PC-3 (cell line): ENCODE results near the gene HBS1L. TPM values are rescaled to one million over a fixed set of nuclear protein-coding genes. Genes with fewer than 3 reads are reported as not detected.
A peak's percentile ranks its signal among the peaks of the same experiment; 100 is the strongest.

Experiments used
- ATAC-seq: fragments of 200-7000 bp; cut with Tn5 transposase; 2 replicates; pipeline ENCODE4 v1.9.1; 2020; ENCODE audit warnings: mild to moderate bottlenecking, moderate library complexity
- BruUV-seq: library from RNA; stranded (reverse); fragments of 400-500 nt; replicated peaks from 2 replicates; lab custom pipeline; 2021; lab: Mats Ljungman, UMichigan
- CTCF ChIA-PET: fragments of 300-600 bp; sonication (Branson Sonifier 250); formaldehyde crosslinking; loops from one replicate; lab custom pipeline; 2022; ENCODE audit warnings: antibody characterized with exemption; lab: Charles Lee
- POLR2A ChIA-PET: fragments of 300-600 bp; sonication (Branson Sonifier 250); formaldehyde crosslinking; loops from one replicate; lab custom pipeline; 2022; ENCODE audit warnings: antibody characterized with exemption; ENCODE audit not compliant: unreplicated experiment; lab: Charles Lee
- DNase-seq: peaks from one replicate; pipeline ENCODE4 v3.0.0-alpha.2; 2015
- H2AFZ ChIP-seq: fragments of 300-600 bp; sonication (generic); 2 replicates; pipeline ENCODE4 v1.6.0; 2016; ENCODE audit warnings: antibody characterized with exemption, low read length
- H3F3A ChIP-seq: fragments of 300-600 bp; sonication (generic); one replicate; pipeline ENCODE4 v1.6.0; 2017; ENCODE audit warnings: antibody characterized with exemption, low read length, control low read depth, mild to moderate bottlenecking; ENCODE audit not compliant: unreplicated experiment
- H3K27ac ChIP-seq: fragments of 300-600 bp; sonication (generic); 2 replicates; pipeline ENCODE4 v1.5.1; 2016; ENCODE audit warnings: mild to moderate bottlenecking, low read length
- H3K27me3 ChIP-seq: fragments of 300-600 bp; sonication (generic); 2 replicates; pipeline ENCODE4 v1.6.1; 2016; ENCODE audit warnings: low read length, mixed read lengths
- H3K36me3 ChIP-seq: fragments of 300-600 bp; sonication (generic); 2 replicates; pipeline ENCODE4 v1.6.1; 2016; ENCODE audit warnings: low read depth, mixed run types, low read length, mixed read lengths
- H3K4me1 ChIP-seq: fragments of 300-600 bp; sonication (generic); 2 replicates; pipeline ENCODE4 v1.5.1; 2016; ENCODE audit warnings: low read length; ENCODE audit not compliant: insufficient read depth
- H3K4me2 ChIP-seq: fragments of 300-600 bp; sonication (generic); 2 replicates; pipeline ENCODE4 v1.6.0; 2016; ENCODE audit warnings: low read length
- H3K4me3 ChIP-seq: fragments of 300-600 bp; sonication (generic); 2 replicates; pipeline ENCODE4 v1.5.1; 2016; ENCODE audit warnings: mild to moderate bottlenecking, low read length, mixed read lengths
- H3K79me2 ChIP-seq: fragments of 300-600 bp; sonication (generic); 2 replicates; pipeline ENCODE4 v1.6.1; 2017; ENCODE audit warnings: low read length, mixed read lengths
- H3K9ac ChIP-seq: fragments of 300-600 bp; sonication (generic); 2 replicates; pipeline ENCODE4 v1.6.0; 2016; ENCODE audit warnings: mild to moderate bottlenecking, low read length
- H3K9me2 ChIP-seq: fragments of 300-600 bp; sonication (generic); replicated peaks from 2 replicates; pipeline ENCODE4 v1.6.1; 2016; ENCODE audit warnings: mixed run types, low read length, mixed read lengths
- H3K9me3 ChIP-seq: fragments of 300-600 bp; sonication (generic); 2 replicates; pipeline ENCODE4 v1.6.1; 2016; ENCODE audit warnings: low read length, mixed read lengths
- H4K20me1 ChIP-seq: fragments of 300-600 bp; sonication (generic); 2 replicates; pipeline ENCODE4 v1.6.1; 2016; ENCODE audit warnings: low read length, mixed read lengths
- EZH2 ChIP-seq: fragments of 300-600 bp; sonication (generic); IDR thresholded peaks from one replicate; pipeline ENCODE4 v1.6.1; 2017; ENCODE audit warnings: antibody characterized with exemption, mild to moderate bottlenecking, low read length; ENCODE audit not compliant: unreplicated experiment
- EZH2phosphoT487 ChIP-seq: fragments of 300-600 bp; sonication (generic); IDR thresholded peaks from 2 replicates; pipeline ENCODE4 v1.6.1; 2018; ENCODE audit warnings: mild to moderate bottlenecking, antibody characterized with exemption, low read length, borderline replicate concordance
- intact Hi-C: fragments of 100-400 bp; cut with micrococcal nuclease; formaldehyde crosslinking; loops from 2 replicates; pipeline ENCODE4 v1.9.0; 2023
- total RNA-seq: library from RNA; depleted of rRNA; stranded (reverse); fragments of >200 nt; gene quantifications from 2 replicates; pipeline ENCODE4 v1.2.3, GENCODE V29; 2014
- TF ChIP-seq, protein P1 (sequence below): fragments of 300-600 bp; sonication (generic); conservative IDR thresholded peaks from 2 replicates; pipeline ENCODE4 v1.5.1; 2017; ENCODE audit warnings: antibody characterized with exemption, low read depth, mild to moderate bottlenecking, low read length

Gene HBS1L
- total RNA-seq, 1 experiment from 2014 or later: 53.2 TPM

DNA sequence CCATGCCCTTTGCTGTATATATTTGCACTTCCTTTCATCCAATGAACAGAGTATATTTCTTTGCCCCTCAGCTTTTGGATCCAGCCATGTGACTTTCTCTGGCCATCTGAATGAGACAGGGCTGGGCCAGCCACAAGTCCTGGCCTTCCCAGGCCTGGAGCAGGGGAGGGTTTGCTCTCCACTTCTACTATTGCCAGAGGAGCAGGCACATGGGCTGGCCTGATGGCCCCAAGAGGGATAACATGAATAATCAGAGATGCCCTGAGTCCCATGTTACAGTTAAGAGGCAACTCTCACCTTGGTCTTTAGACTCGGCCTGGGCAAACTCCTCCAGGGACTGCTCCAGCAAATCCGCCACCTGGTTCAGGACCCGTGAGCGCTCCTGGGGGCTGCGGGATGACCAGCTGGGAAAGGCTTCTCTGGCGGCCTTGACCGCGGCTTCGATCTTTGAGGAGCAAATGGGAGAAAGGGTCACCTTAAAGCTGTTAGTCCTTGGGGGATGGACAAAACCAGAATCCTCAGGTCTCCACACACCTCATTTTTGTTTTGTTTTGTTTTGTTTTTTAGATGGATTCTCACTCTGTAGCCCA lies 111.0 kb downstream of the HBS1L start:
- no peaks in the 10 kb centered on the region for H3K79me2 ChIP-seq
- H3K9me3 ChIP-seq: no peaks in the 10 kb centered on the region
- no peaks in the 10 kb centered on the region for H3F3A ChIP-seq
- POLR2A ChIA-PET: no interaction called here
- CTCF ChIA-PET: no interaction called here
- H3K9ac ChIP-seq: no peak overlapping the region
- no peaks in the 10 kb centered on the region for H3K36me3 ChIP-seq
- no peak overlapping the region for H2AFZ ChIP-seq
- H3K4me2 ChIP-seq: no peak overlapping the region
- no peaks in the 10 kb centered on the region for H4K20me1 ChIP-seq
- intact Hi-C loops: loop anchor here (5.0 kb wide), 2 partner anchors 121 to 771 kb away; no protein-coding TSS in a partner anchor
- H3K27me3 ChIP-seq: no peaks in the 10 kb centered on the region
- no peak overlapping the region for H3K27ac ChIP-seq
- no TSS peak for BruUV-seq
- H3K9me2 ChIP-seq: no peaks in the 10 kb centered on the region
- H3K4me1 ChIP-seq: no peaks in the 10 kb centered on the region
- no peak for TF ChIP-seq EZH2phosphoT487
- ATAC-seq (no peak), DNase-seq (no peak)
- H3K4me3 ChIP-seq: no peak overlapping the region

DNA sequence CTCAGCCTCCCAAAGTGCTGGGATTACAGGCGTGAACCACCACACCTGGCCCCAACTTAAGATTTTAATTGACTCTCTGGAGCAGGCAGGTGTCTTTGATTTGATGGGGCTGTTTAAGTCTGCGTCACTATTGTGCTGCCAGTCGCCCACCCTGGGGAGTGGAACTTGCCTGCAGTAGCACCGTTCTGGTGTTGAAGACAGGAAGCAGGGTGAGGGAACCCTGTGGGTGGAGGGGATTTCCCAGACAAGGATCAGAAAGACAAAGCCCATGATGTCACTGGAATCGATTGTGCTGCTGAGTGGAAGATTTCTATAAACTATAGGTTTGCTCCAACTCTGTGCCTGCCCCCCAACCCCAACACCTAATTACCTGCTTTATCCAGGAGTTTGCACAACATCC lies 115.7 kb downstream of the HBS1L start:
- BruUV-seq: no TSS peak
- H3F3A ChIP-seq: no peaks in the 10 kb centered on the region
- intact Hi-C loops: no loop called here
- H3K9me3 ChIP-seq: no peaks in the 10 kb centered on the region
- no peak for DNase-seq
- no peak overlapping the region for H3K9ac ChIP-seq
- no peak overlapping the region for H3K4me2 ChIP-seq
- H3K27ac ChIP-seq: no peak overlapping the region
- TF ChIP-seq EZH2 (no peak), EZH2phosphoT487 (no peak)
- TF ChIP-seq, protein P1, sequence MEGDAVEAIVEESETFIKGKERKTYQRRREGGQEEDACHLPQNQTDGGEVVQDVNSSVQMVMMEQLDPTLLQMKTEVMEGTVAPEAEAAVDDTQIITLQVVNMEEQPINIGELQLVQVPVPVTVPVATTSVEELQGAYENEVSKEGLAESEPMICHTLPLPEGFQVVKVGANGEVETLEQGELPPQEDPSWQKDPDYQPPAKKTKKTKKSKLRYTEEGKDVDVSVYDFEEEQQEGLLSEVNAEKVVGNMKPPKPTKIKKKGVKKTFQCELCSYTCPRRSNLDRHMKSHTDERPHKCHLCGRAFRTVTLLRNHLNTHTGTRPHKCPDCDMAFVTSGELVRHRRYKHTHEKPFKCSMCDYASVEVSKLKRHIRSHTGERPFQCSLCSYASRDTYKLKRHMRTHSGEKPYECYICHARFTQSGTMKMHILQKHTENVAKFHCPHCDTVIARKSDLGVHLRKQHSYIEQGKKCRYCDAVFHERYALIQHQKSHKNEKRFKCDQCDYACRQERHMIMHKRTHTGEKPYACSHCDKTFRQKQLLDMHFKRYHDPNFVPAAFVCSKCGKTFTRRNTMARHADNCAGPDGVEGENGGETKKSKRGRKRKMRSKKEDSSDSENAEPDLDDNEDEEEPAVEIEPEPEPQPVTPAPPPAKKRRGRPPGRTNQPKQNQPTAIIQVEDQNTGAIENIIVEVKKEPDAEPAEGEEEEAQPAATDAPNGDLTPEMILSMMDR: no peak
- no peaks in the 10 kb centered on the region for H3K27me3 ChIP-seq
- H3K4me3 ChIP-seq: no peak overlapping the region
- H3K9me2 ChIP-seq: no peaks in the 10 kb centered on the region
- no peaks in the 10 kb centered on the region for H3K36me3 ChIP-seq
- ChIA-PET CTCF (no interaction called here), POLR2A (no interaction called here)
- H2AFZ ChIP-seq: no peak overlapping the region
- no peaks in the 10 kb centered on the region for H3K79me2 ChIP-seq
- ATAC-seq: no peak
- peaks cover 8% of the 10 kb centered on the region for H3K4me1 ChIP-seq
- no peaks in the 10 kb centered on the region for H4K20me1 ChIP-seq

DNA sequence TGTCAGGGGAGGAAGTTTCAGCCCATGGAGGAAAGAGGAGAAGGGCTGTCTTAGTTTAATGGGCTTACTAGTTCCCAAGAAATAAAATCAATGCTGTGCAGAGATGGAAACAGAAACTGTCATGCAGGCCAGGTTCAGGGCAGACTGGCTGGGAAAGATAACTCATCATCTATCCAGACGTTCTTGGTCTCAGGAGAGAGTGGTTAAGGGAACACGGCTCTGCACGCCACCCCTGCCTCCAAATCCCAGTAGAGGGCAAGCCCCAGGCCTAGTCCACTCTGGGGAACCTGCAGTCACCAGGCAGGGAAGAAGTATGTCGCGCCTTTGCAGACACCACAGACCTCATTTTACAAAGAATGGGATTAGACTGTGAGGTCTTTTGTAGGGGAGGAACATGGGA lies 117.2 kb downstream of the HBS1L start:
- no peak overlapping the region for H3K27ac ChIP-seq
- no peaks in the 10 kb centered on the region for H3K79me2 ChIP-seq
- TF ChIP-seq EZH2 (no peak), EZH2phosphoT487 (no peak)
- TF ChIP-seq, protein P1: no peak
- CTCF ChIA-PET: no interaction called here
- H2AFZ ChIP-seq: no peak overlapping the region
- H3F3A ChIP-seq: no peaks in the 10 kb centered on the region
- no peaks in the 10 kb centered on the region for H3K27me3 ChIP-seq
- no peak overlapping the region for H3K9ac ChIP-seq
- H3K4me2 ChIP-seq: 0 out of 2 replicates have a peak overlapping the region, but pooled peaks have one; percentile 39
- peaks cover 8% of the 10 kb centered on the region for H3K4me1 ChIP-seq
- no peaks in the 10 kb centered on the region for H3K9me3 ChIP-seq
- ATAC-seq (no peak), DNase-seq (no peak)
- intact Hi-C loops: no loop called here
- POLR2A ChIA-PET: no interaction called here
- no TSS peak for BruUV-seq
- no peaks in the 10 kb centered on the region for H3K9me2 ChIP-seq
- H3K36me3 ChIP-seq: no peaks in the 10 kb centered on the region
- H4K20me1 ChIP-seq: no peaks in the 10 kb centered on the region
- H3K4me3 ChIP-seq: no peak overlapping the region
